Adrenal gland (tissue), 19 donors: Measurements from ENCODE around the gene CD33. TPM values are rescaled to one million over a fixed set of nuclear protein-coding genes. Genes with fewer than 3 reads are reported as not detected.
"Not testable (repeated sequence)": the region's sequence is repeated elsewhere in the genome, so short reads cannot be mapped to it uniquely, and the experiment has no call there.

Experiments used
- DNase-seq, 7 donors: peaks; one replicate each; pipeline ENCODE4 v3.0.0-alpha.2; 2019 to 2020
- H3K27ac ChIP-seq, 5 donors: fragments of 200-600 bp; sonication (generic) in 4 of 5; 1 replicate in 3 of 5; 2 replicates in 2 of 5; pipeline versions ENCODE4 v1.5.1 to v1.8.0; 2016 to 2020; ENCODE audit warnings: mild to moderate bottlenecking in 1 of 5
- H3K27me3 ChIP-seq: fragments of 200-600 bp; 2 replicates; pipeline ENCODE4 v1.8.0; 2021
- H3K36me3 ChIP-seq, 2 donors: fragments of 200-600 bp; replicated peaks in 1 of 2; 1 replicate in 1 of 2; 2 replicates in 1 of 2; pipeline versions ENCODE4 v1.5.1 to v1.8.0; 2018 to 2022
- H3K4me1 ChIP-seq, 2 donors: fragments of 200-600 bp; replicated peaks in 1 of 2; 1 replicate in 1 of 2; 2 replicates in 1 of 2; pipeline versions ENCODE4 v1.5.1 to v1.8.0; 2018 to 2021
- H3K4me3 ChIP-seq, 4 donors: fragments of 200-600 bp; sonication (generic) in 3 of 4; one replicate each; pipeline ENCODE4 v1.5.1; 2016 to 2018
- H3K9me3 ChIP-seq, 3 donors: fragments of 200-600 bp; sonication (generic) in 1 of 3; replicated peaks in 1 of 3; 1 replicate in 2 of 3; 2 replicates in 1 of 3; pipeline versions ENCODE4 v1.5.1 to v1.8.0; 2016 to 2021
- CTCF ChIP-seq, 6 experiments: fragments of 450-650 bp in 4 of 6; fragments of 200-600 bp in 2 of 6; sonication (generic) in 1 of 6; IDR thresholded peaks; 1 replicate in 5 of 6; 2 replicates in 1 of 6; pipeline versions ENCODE4 v1.5.1 to v1.8.0; 2016 to 2021; ENCODE audit warnings: antibody characterized with exemption in 6 of 6, mild to moderate bottlenecking in 2 of 6, moderate library complexity in 1 of 6
- POLR2A ChIP-seq, 2 donors: fragments of 450-650 bp; IDR thresholded peaks; one replicate each; pipeline ENCODE4 v1.6.1; 2017; ENCODE audit warnings: antibody characterized with exemption in 2 of 2, mild to moderate bottlenecking in 2 of 2, moderate library complexity in 1 of 2
- WGBS, 4 donors: extraction: QIAGEN DNeasy Blood & Tissue Kit in 2 of 4; methylation state at CpG; one replicate each; pipeline versions ENCODE4 v1.1.5 to v1.1.7; 2013 to 2017; 5-methylcytosine and 5-hydroxymethylcytosine counted together
- intact Hi-C, 2 donors: fragments of 100-400 bp; cut with DNase I; formaldehyde crosslinking; loops; one replicate each; pipeline versions ENCODE4 v1.14.1 to v1.15.0; 2022 to 2023
- long read RNA-seq, 10 donors: library from polyadenylated mRNA in 3 of 10; unstranded in 2 of 10; stranded (forward) in 1 of 10; transcript quantifications; one replicate each; pipeline ENCODE4 v2.0.0 and lab custom pipeline, GENCODE V29; 2021 to 2026
- polyA plus RNA-seq, 3 donors: library from polyadenylated mRNA; stranded (reverse); fragments of 200-250 nt in 2 of 3; fragments of 350-450 nt in 1 of 3; fragmentation: Illumina TruSeq in 1 of 3; extraction: RNeasy Lipid Tissue Mini Kit (QIAGEN cat#74804) in 1 of 3; gene quantifications; one replicate each; pipeline ENCODE4 v1.2.3, GENCODE V29; 2013 to 2014
- total RNA-seq, 9 donors: library from RNA; depleted of rRNA in 4 of 9; stranded (reverse); fragments of >200 nt in 4 of 9; fragments of 120-200 nt in 1 of 9; fragmentation: NEBNext Ultra II Directional in 1 of 9; extraction: Animal tissue kit (Norgen Biotek cat#: 25700) in 1 of 9; gene quantifications; one replicate each; pipeline versions ENCODE4 v1.1.0 to v1.2.4, GENCODE V29; 2013 to 2023
- donor health status: healthy with polysubstance abuse.
- donor health status: Bipolar disorder and iron deficiency.
- donor health status: DM: yes; HTN: yes; CAD: no.
- donor health status: DM: no; HTN: no; CAD: no.
- donor health status: DM: no; HTN: no; CAD: no.
- donor health status: DM: yes; HTN: yes; CAD: no.

Gene CD33
- total RNA-seq: 10 to 100 TPM in 5 of 9 donors, 1 to 10 TPM in 4; 2.2 to 21.8 (median 12.9) TPM
- 10 to 100 TPM in 1 of 3 donors, 1 to 10 TPM in 2; 2.7 to 14.4 (median 4.9) TPM for polyA plus RNA-seq
- long read RNA-seq, donor 1: 0 reads
- long read RNA-seq, donor 2: 0 reads
- long read RNA-seq, donor 3: 0 reads
- long read RNA-seq, donor 4, partial matches to known transcripts: 0 of 6 reads
- long read RNA-seq, donor 4, other reads (novel, unspliced or antisense): 1 of 6 reads
- long read RNA-seq, donor 5, partial matches to known transcripts: 5 of 9 reads
- long read RNA-seq, donor 5, other reads (novel, unspliced or antisense): 2 of 9 reads
- long read RNA-seq, donor 6, partial matches to known transcripts: 1 of 4 reads
- long read RNA-seq, donor 6, other reads (novel, unspliced or antisense): 1 of 4 reads
- long read RNA-seq, donor 7: 0 reads
- long read RNA-seq, donor 8, partial matches to known transcripts: 0 of 1 reads
- long read RNA-seq, donor 8, other reads (novel, unspliced or antisense): 0 of 1 reads
- long read RNA-seq, donor 9: 0 reads
- long read RNA-seq, donor 10: 0 reads

- 64 to 75% (median 66%) methylated on average over 2 to 11 of the region's 11 CpGs for WGBS, 4 donors
- peak within 1 kb of the TSS in 1 of 5 donors; percentile 36 for H3K27ac ChIP-seq
- peak in 2 of 7 donors; percentile 21 to 42 for DNase-seq
- H3K4me3 ChIP-seq: peak within 1 kb of the TSS in 1 of 4 donors; percentile 26
- H3K27me3 ChIP-seq, H3K4me1 ChIP-seq, H3K36me3 ChIP-seq, H3K9me3 ChIP-seq, intact Hi-C loops: not testable (repeated sequence)
These were observed at the start of gene CD33 for GRCh38 chr19:51224898-51225393. Gene CD33 (plus strand): TSS chr19:51225080. CDS start chr19:51225119, 39 bp downstream.

- Histone ChIP-seq H3K36me3 (no peaks in the 10 kb centered on the region), H3K9me3 (no peaks in the 10 kb centered on the region), H3K27me3 (peaks cover 8% of the 10 kb centered on the region), H3K4me3 (no peak overlapping the region), H3K4me1 (no peaks in the 10 kb centered on the region), H3K27ac (no peak overlapping the region)
- DNase-seq: no peak
- no peak for TF ChIP-seq CTCF (IDR thresholded peaks at IDR 0.05)
- TF ChIP-seq POLR2A (IDR thresholded peaks at IDR 0.05): no peak
- intact Hi-C loops: loop anchor here in 1 of 2 donors (10.0 kb wide), 1 partner anchor 154 kb away; the partner anchor contains the start of gene KLK11
- WGBS, 4 donors: 16 to 50% (median 40%) methylated on average over 1 of the region's 1 CpG
These were observed 45.6 kb upstream of the CD33 start for GRCh38 chr19:51179256-51179655.

- DNase-seq: peak in 1 of 7 donors; percentile 30
- H3K36me3 ChIP-seq: no peaks in the 10 kb centered on the region
- H3K27me3 ChIP-seq: peaks cover 8% of the 10 kb centered on the region
- no peaks in the 10 kb centered on the region for H3K9me3 ChIP-seq
- TF ChIP-seq POLR2A (IDR thresholded peaks at IDR 0.05) (no peak), CTCF (IDR thresholded peaks at IDR 0.05) (no peak)
- H3K27ac ChIP-seq: no peak overlapping the region
- H3K4me1 ChIP-seq: no peaks in the 10 kb centered on the region
- H3K4me3 ChIP-seq: no peak overlapping the region
- 84 to 97% (median 91%) methylated on average over 5 to 39 of the region's 39 CpGs for WGBS, 4 donors
- intact Hi-C loops: no loop called here
These were observed 43.4 kb upstream of the CD33 start for GRCh38 chr19:51181377-51181912.

GRCh38 chr19:51181913-51182419 lies 42.9 kb upstream of the CD33 start:
- H3K4me3 ChIP-seq: no peak overlapping the region
- H3K9me3 ChIP-seq: no peaks in the 10 kb centered on the region
- TF ChIP-seq POLR2A (IDR thresholded peaks at IDR 0.05) (no peak), CTCF (IDR thresholded peaks at IDR 0.05) (no peak)
- no peaks in the 10 kb centered on the region for H3K4me1 ChIP-seq
- WGBS, 4 donors: 60 to 76% (median 69%) methylated on average over 25 to 31 of the region's 31 CpGs
- no peaks in the 10 kb centered on the region for H3K36me3 ChIP-seq
- H3K27ac ChIP-seq: no peak overlapping the region
- H3K27me3 ChIP-seq: peaks cover 8% of the 10 kb centered on the region
- DNase-seq: peak in 2 of 7 donors; percentile 7 to 22
- intact Hi-C loops: no loop called here
